H1 (cell line): ENCODE data around the gene VEGFD.

Source experiments
- JUND ChIP-seq: IDR thresholded peaks from 2 replicates; pipeline ENCODE4 v1.6.1; 2011; ENCODE audit warnings: mild to moderate bottlenecking, improper control_type of control experiment, low read length
- KDM1A ChIP-seq: fragments of 200-600, 300-600 bp; sonication (generic); IDR thresholded peaks from 2 replicates; pipeline ENCODE4 v1.7.1; 2016; ENCODE audit warnings: mild to moderate bottlenecking, low read length, borderline replicate concordance
- POLR2A ChIP-seq, 2 experiments: IDR thresholded peaks; 1 replicate in 1 of 2; 2 replicates in 1 of 2; pipeline ENCODE4 v1.6.1; 2011; ENCODE audit warnings: low read depth in 2 of 2, low read length in 2 of 2, mild to moderate bottlenecking in 2 of 2; ENCODE audit errors: control extremely low read depth in 1 of 2
- POLR2AphosphoS5 ChIP-seq: IDR thresholded peaks from 2 replicates; pipeline ENCODE4 v1.6.1; 2011; ENCODE audit warnings: low read depth, low read length
- RAD21 ChIP-seq, 2 experiments: IDR thresholded peaks in 1 of 2; conservative IDR thresholded peaks in 1 of 2; 2 replicates each; pipeline ENCODE4 v1.6.1; 2011; ENCODE audit warnings: low read depth in 2 of 2, low read length in 2 of 2, improper control_type of control experiment in 1 of 2, inconsistent platforms in 1 of 2, mild to moderate bottlenecking in 1 of 2, moderate library complexity in 1 of 2
- SP1 ChIP-seq: IDR thresholded peaks from 2 replicates; pipeline ENCODE4 v1.6.1; 2011; ENCODE audit warnings: low read depth, low read length
- SP2 ChIP-seq: IDR thresholded peaks from 2 replicates; pipeline ENCODE4 v1.6.1; 2012; ENCODE audit warnings: mild to moderate bottlenecking, low read length, inconsistent platforms
- YY1 ChIP-seq: IDR thresholded peaks from 2 replicates; pipeline ENCODE4 v1.6.1; 2011; ENCODE audit warnings: low read depth, mild to moderate bottlenecking, low read length
- TF ChIP-seq, protein P1 (sequence below), 3 experiments: IDR thresholded peaks; 1 replicate in 2 of 3; 2 replicates in 1 of 3; pipeline versions ENCODE4 v1.5.1 to v1.6.1; 2011; ENCODE audit warnings: low read length in 3 of 3, mild to moderate bottlenecking in 3 of 3, inconsistent platforms in 2 of 3, low read depth in 1 of 3, moderate library complexity in 1 of 3; ENCODE audit not compliant: insufficient read depth in 1 of 3; ENCODE audit errors: control extremely low read depth in 1 of 3
- TF ChIP-seq, protein P2 (sequence below): IDR thresholded peaks from 2 replicates; pipeline ENCODE4 v1.6.1; 2011; ENCODE audit warnings: low read length, improper control_type of control experiment

DNA sequence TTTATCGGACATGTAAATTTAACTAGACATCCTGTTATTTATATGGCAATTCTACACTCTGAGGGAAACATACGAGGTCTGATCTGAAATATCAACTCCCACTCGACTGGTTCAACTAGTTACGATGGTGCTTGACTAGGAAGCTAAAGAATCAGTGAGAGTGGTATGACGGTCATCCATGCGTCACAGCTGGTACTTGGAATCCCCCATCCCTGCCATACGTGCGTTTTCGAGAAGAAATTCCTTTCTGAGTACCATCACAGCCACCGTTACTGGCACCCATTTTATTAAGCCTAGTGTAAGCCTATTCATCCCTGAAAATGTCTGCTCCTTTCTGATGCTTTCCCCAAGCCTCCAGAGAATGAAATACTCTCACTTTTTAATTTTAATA is 48.2 kb downstream of the VEGFD start:
- TF ChIP-seq, protein P1, sequence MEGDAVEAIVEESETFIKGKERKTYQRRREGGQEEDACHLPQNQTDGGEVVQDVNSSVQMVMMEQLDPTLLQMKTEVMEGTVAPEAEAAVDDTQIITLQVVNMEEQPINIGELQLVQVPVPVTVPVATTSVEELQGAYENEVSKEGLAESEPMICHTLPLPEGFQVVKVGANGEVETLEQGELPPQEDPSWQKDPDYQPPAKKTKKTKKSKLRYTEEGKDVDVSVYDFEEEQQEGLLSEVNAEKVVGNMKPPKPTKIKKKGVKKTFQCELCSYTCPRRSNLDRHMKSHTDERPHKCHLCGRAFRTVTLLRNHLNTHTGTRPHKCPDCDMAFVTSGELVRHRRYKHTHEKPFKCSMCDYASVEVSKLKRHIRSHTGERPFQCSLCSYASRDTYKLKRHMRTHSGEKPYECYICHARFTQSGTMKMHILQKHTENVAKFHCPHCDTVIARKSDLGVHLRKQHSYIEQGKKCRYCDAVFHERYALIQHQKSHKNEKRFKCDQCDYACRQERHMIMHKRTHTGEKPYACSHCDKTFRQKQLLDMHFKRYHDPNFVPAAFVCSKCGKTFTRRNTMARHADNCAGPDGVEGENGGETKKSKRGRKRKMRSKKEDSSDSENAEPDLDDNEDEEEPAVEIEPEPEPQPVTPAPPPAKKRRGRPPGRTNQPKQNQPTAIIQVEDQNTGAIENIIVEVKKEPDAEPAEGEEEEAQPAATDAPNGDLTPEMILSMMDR (IDR thresholded peaks at IDR 0.05; ENCODE audit: control extremely low read depth in 1 of 3, insufficient read depth in 1 of 3, low read depth in 1 of 3, low read length in 3 of 3): no peak
- TF ChIP-seq POLR2AphosphoS5 (no peak), JUND (no peak), POLR2A (IDR thresholded peaks at IDR 0.05; ENCODE audit: control extremely low read depth in 1 of 2, low read depth in 2 of 2, low read length in 2 of 2) (no peak), SP2 (no peak), KDM1A (no peak), RAD21 (IDR thresholded peaks at IDR 0.05 in 1 of 2, conservative IDR thresholded peaks at IDR 0.05 in 1 of 2; ENCODE audit: low read depth in 2 of 2, low read length in 2 of 2) (no peak), SP1 (no peak), YY1 (0 out of 2 replicates have a peak, but pooled peaks have one; percentile 30)
- TF ChIP-seq, protein P2, sequence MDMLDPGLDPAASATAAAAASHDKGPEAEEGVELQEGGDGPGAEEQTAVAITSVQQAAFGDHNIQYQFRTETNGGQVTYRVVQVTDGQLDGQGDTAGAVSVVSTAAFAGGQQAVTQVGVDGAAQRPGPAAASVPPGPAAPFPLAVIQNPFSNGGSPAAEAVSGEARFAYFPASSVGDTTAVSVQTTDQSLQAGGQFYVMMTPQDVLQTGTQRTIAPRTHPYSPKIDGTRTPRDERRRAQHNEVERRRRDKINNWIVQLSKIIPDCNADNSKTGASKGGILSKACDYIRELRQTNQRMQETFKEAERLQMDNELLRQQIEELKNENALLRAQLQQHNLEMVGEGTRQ: no peak
